MM.1S (cell line): Measurements from ENCODE around the gene YTHDF2.

Experiments used
- CTCF ChIP-seq: fragments of 300-600 bp; sonication (generic); IDR thresholded peaks from 2 replicates; pipeline ENCODE4 v1.5.1; 2016; ENCODE audit warnings: antibody characterized with exemption, low read length, mixed read lengths
- EZH2 ChIP-seq: fragments of 300-600 bp; sonication (generic); optimal IDR thresholded peaks from 2 replicates; pipeline ENCODE3; 2017; ENCODE audit warnings: low read depth, mild to moderate bottlenecking, antibody characterized with exemption, low read length, mixed read lengths

GRCh38 chr1:28744184-28744583, 7.4 kb downstream of the YTHDF2 start:
- no peak for TF ChIP-seq CTCF
- no peak for TF ChIP-seq EZH2
